ENCODE results near the gene PLEKHS1. TPM values are rescaled to one million over a fixed set of nuclear protein-coding genes. Genes with fewer than 3 reads are reported as not detected.

PLEKHS1 gene
- total RNA-seq, 1 experiment from 2014 or later = not detected

DNA sequence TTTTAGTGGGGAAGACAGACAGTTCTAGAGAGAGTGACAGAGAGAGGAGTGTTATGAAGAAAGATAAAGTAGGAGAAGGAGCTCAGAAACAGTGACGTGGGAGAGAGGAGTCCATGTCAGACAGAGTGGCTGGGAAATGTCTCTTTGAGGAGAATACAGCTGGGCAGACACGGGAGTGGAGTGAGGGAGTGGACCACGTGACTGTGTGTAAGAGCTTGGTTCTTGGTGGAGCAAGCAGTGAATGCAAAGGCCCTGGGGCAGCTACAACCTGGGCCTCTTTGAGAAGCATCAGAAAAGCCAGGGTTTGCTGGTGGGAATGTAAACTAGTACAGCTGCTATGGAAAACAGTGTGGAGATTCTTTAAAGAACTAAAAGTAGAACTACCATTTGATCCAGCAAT is 11.9 kb upstream of the PLEKHS1 start:
- no peaks in the 10 kb centered on the region for H4K20me1 ChIP-seq (ENCODE audit: insufficient read depth)
- POLR2A ChIA-PET = no interaction called here
- no peak overlapping the region for H3K4me2 ChIP-seq (ENCODE audit: low read length)
- no peaks in the 10 kb centered on the region for H3K9me2 ChIP-seq (ENCODE audit: insufficient read depth)
- no TSS peak for BruUV-seq (replicated peaks)
- TF ChIP-seq, protein P1, sequence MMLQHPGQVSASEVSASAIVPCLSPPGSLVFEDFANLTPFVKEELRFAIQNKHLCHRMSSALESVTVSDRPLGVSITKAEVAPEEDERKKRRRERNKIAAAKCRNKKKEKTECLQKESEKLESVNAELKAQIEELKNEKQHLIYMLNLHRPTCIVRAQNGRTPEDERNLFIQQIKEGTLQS (IDR thresholded peaks at IDR 0.05) = no peak
- no peaks in the 10 kb centered on the region for H3K4me1 ChIP-seq (ENCODE audit: control insufficient read depth in 1 of 2, insufficient read depth in 2 of 2, low read length in 2 of 2)
- H2AFZ ChIP-seq (ENCODE audit: low read depth, low read length, poor library complexity, severe bottlenecking) = no peak overlapping the region
- no peak overlapping the region for H3K9ac ChIP-seq (ENCODE audit: low read length)
- no peaks in the 10 kb centered on the region for H3K9me3 ChIP-seq (ENCODE audit: control insufficient read depth in 1 of 2, insufficient read depth in 1 of 2, low read depth in 1 of 2, low read length in 2 of 2)
- H3K36me3 ChIP-seq (ENCODE audit: control insufficient read depth in 1 of 2, insufficient read depth in 2 of 2, low read length in 2 of 2) = no peaks in the 10 kb centered on the region
- CTCF ChIA-PET = no interaction called here
- no peaks in the 10 kb centered on the region for H3K79me2 ChIP-seq (ENCODE audit: insufficient read depth, low read length)
- no peak overlapping the region for H3K4me3 ChIP-seq (replicated peaks in 1 of 2; ENCODE audit: low read depth in 1 of 2, low read length in 2 of 2)
- ATAC-seq (no peak), DNase-seq (ENCODE audit: low read depth, low spot score) (no peak)
- intact Hi-C loops (cut with micrococcal nuclease) = no loop called here
- H3K27me3 ChIP-seq (ENCODE audit: insufficient read depth, low read length) = no peaks in the 10 kb centered on the region
- H3K27ac ChIP-seq (ENCODE audit: low read depth, low read length) = no peak overlapping the region
- RAD21 ChIA-PET (ENCODE audit: low non-redundant PET in 1 of 2, low total read pairs in 2 of 2, uncharacterized antibody in 2 of 2, unreplicated experiment in 2 of 2) = no interaction called here

DNA sequence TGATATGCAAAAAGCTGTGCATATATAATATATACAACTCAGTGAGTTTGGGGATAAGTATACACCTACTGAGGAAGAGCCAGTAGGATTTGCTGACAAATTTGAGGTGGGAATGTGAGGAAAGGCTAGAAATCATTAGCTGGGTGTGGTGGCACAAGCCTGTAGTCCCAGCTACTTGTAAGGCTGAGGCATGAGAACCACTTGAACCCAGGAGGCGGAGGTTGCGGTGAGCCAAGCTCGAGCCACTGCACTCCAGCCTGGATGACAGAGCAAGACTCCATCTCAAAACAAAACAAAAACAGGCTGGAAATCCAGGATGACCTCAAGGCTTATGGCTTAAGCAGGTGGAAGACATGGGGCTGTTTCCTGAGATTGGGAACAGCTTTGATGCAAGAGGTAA is 10.6 kb upstream of the PLEKHS1 start:
- POLR2A ChIA-PET = no interaction called here

More for the DNA sequence above, 10.6 kb upstream of the PLEKHS1 start:
- no peak overlapping the region for H3K4me3 ChIP-seq (replicated peaks in 1 of 2; ENCODE audit: low read depth in 1 of 2, low read length in 2 of 2)
- DNase-seq (ENCODE audit: low read depth, low spot score) (no peak), ATAC-seq (no peak)
- no peak overlapping the region for H3K27ac ChIP-seq (ENCODE audit: low read depth, low read length)
- H3K27me3 ChIP-seq (ENCODE audit: insufficient read depth, low read length) = no peaks in the 10 kb centered on the region
- ChIA-PET RAD21 (ENCODE audit: low non-redundant PET in 1 of 2, low total read pairs in 2 of 2, uncharacterized antibody in 2 of 2, unreplicated experiment in 2 of 2) (no interaction called here), CTCF (no interaction called here)
- intact Hi-C loops (cut with micrococcal nuclease) = no loop called here
- no peak overlapping the region for H3K4me2 ChIP-seq (ENCODE audit: low read length)
- H3K9me2 ChIP-seq (ENCODE audit: insufficient read depth) = no peaks in the 10 kb centered on the region
- no TSS peak for BruUV-seq (replicated peaks)
- no peaks in the 10 kb centered on the region for H3K4me1 ChIP-seq (ENCODE audit: control insufficient read depth in 1 of 2, insufficient read depth in 2 of 2, low read length in 2 of 2)
- no peaks in the 10 kb centered on the region for H3K79me2 ChIP-seq (ENCODE audit: insufficient read depth, low read length)
- TF ChIP-seq, protein P2, sequence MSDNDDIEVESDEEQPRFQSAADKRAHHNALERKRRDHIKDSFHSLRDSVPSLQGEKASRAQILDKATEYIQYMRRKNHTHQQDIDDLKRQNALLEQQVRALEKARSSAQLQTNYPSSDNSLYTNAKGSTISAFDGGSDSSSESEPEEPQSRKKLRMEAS (IDR thresholded peaks at IDR 0.05) = no peak
- no peak for TF ChIP-seq FOSL1 (IDR thresholded peaks at IDR 0.05; ENCODE audit: low read depth)
- no peak for TF ChIP-seq ELF1 (IDR thresholded peaks at IDR 0.05; ENCODE audit: borderline replicate concordance, low read depth)
- no peak for TF ChIP-seq RAD21 (IDR thresholded peaks at IDR 0.05; ENCODE audit: low read depth)
- no peak for TF ChIP-seq POLR2A (IDR thresholded peaks at IDR 0.05; ENCODE audit: borderline replicate concordance, extremely low read depth, insufficient read depth, insufficient read length)
- no peaks in the 10 kb centered on the region for H4K20me1 ChIP-seq (ENCODE audit: insufficient read depth)
- H3K9me3 ChIP-seq (ENCODE audit: control insufficient read depth in 1 of 2, insufficient read depth in 1 of 2, low read depth in 1 of 2, low read length in 2 of 2) = no peaks in the 10 kb centered on the region
- no peaks in the 10 kb centered on the region for H3K36me3 ChIP-seq (ENCODE audit: control insufficient read depth in 1 of 2, insufficient read depth in 2 of 2, low read length in 2 of 2)
- H2AFZ ChIP-seq (ENCODE audit: low read depth, low read length, poor library complexity, severe bottlenecking) = no peak overlapping the region
- H3K9ac ChIP-seq (ENCODE audit: low read length) = no peak overlapping the region

All from HCT116 (cell line).